Spleen (tissue), 11 donors: ENCODE results near the gene NDUFB7. TPM values are rescaled to one million over a fixed set of nuclear protein-coding genes. Genes with fewer than 3 reads are reported as not detected.

Experiments
- DNase-seq: peaks from one replicate; pipeline ENCODE4 v3.0.0-alpha.2; 2020
- H3K27ac ChIP-seq, 8 donors: fragments of 200-600 bp; sonication (generic) in 7 of 8; 1 replicate in 4 of 8; 2 replicates in 4 of 8; pipeline versions ENCODE4 v1.5.0 to v1.8.0; 2016 to 2021; ENCODE audit warnings: inconsistent platforms in 4 of 8, mild to moderate bottlenecking in 4 of 8, moderate library complexity in 1 of 8
- H3K27me3 ChIP-seq, 7 donors: fragments of 200-600 bp; sonication (generic) in 6 of 7; replicated peaks in 1 of 7; 1 replicate in 4 of 7; 2 replicates in 3 of 7; pipeline versions ENCODE4 v1.5.0 to v1.8.0; 2016 to 2021; ENCODE audit warnings: inconsistent platforms in 3 of 7, mild to moderate bottlenecking in 1 of 7
- H3K36me3 ChIP-seq, 6 donors: fragments of 200-600 bp; sonication (generic) in 5 of 6; 1 replicate in 4 of 6; 2 replicates in 2 of 6; pipeline versions ENCODE4 v1.5.0 to v1.8.0; 2016 to 2021; ENCODE audit warnings: inconsistent platforms in 2 of 6
- H3K4me1 ChIP-seq, 6 donors: fragments of 200-600 bp; sonication (generic) in 5 of 6; 1 replicate in 3 of 6; 2 replicates in 3 of 6; pipeline versions ENCODE4 v1.5.0 to v1.8.0; 2016 to 2021; ENCODE audit warnings: inconsistent platforms in 3 of 6
- H3K4me3 ChIP-seq, 8 donors: fragments of 200-600 bp; sonication (generic) in 7 of 8; 1 replicate in 4 of 8; 2 replicates in 4 of 8; pipeline versions ENCODE4 v1.5.0 to v1.8.0; 2016 to 2021; ENCODE audit warnings: inconsistent platforms in 4 of 8, mild to moderate bottlenecking in 4 of 8, moderate library complexity in 2 of 8
- H3K9me3 ChIP-seq, 8 donors: fragments of 200-600 bp; sonication (generic) in 7 of 8; 1 replicate in 4 of 8; 2 replicates in 4 of 8; pipeline versions ENCODE4 v1.5.0 to v1.8.0; 2016 to 2021; ENCODE audit warnings: inconsistent platforms in 4 of 8
- POLR2A ChIP-seq, 3 donors: fragments of 450-650 bp; IDR thresholded peaks; one replicate each; pipeline ENCODE4 v1.5.1; 2017; ENCODE audit warnings: antibody characterized with exemption in 3 of 3, mild to moderate bottlenecking in 1 of 3
- POLR2AphosphoS5 ChIP-seq, 3 donors: sonication (generic); formaldehyde crosslinking; IDR thresholded peaks; one replicate each; pipeline ENCODE4 v1.5.1; 2017; ENCODE audit warnings: antibody characterized with exemption in 3 of 3
- WGBS, 5 donors: extraction: QIAGEN DNeasy Blood & Tissue Kit in 3 of 5; methylation state at CpG; one replicate each; pipeline versions ENCODE4 v1.1.5 to v1.1.7; 2013 to 2018; 5-methylcytosine and 5-hydroxymethylcytosine counted together
- intact Hi-C: fragments of 100-400 bp; cut with DNase I; formaldehyde crosslinking; loops from one replicate; pipeline ENCODE4 v1.15.0; 2023; ENCODE audit warnings: low total_unique reads
- polyA plus RNA-seq, 3 donors: library from polyadenylated mRNA; stranded (reverse); fragments of 200-250 nt; gene quantifications; one replicate each; pipeline ENCODE4 v1.2.1, GENCODE V29; 2013
- total RNA-seq, 7 donors: library from RNA; depleted of rRNA in 3 of 7; stranded (reverse); fragments of >200 nt in 3 of 7; fragmentation: NEBNext Ultra II Directional in 4 of 7; extraction: Animal tissue kit (Norgen Biotek cat#: 25700) in 4 of 7; gene quantifications; one replicate each; pipeline versions ENCODE4 v1.1.0 to v1.2.1, GENCODE V29; 2016 to 2021
- TF ChIP-seq, protein P1 (sequence below), 11 experiments: fragments of 200-600 bp in 7 of 11; fragments of 450-650 bp in 4 of 11; sonication (generic) in 4 of 11; IDR thresholded peaks in 8 of 11; conservative IDR thresholded peaks in 3 of 11; 1 replicate in 7 of 11; 2 replicates in 4 of 11; pipeline versions ENCODE4 v1.4.0 to v1.8.0; 2016 to 2021; ENCODE audit warnings: antibody characterized with exemption in 11 of 11, inconsistent platforms in 4 of 11, mild to moderate bottlenecking in 1 of 11
- donor health status: healthy with polysubstance abuse.
- donor health status: DM: no; HTN: no; CAD: no; lungs with moderate emphysema.
- donor health status: DM: no; HTN: no; CAD: no.
- donor health status: Bipolar disorder and iron deficiency.
- donor health status: healthy.
- donor health status: DM: no; HTN: no; CAD: no.
- donor health status: DM: yes; HTN: yes; CAD: no.

The NDUFB7 gene
- total and polyA plus RNA-seq, 10 donors, result 77.2 to 374 (median 152) TPM

DNA sequence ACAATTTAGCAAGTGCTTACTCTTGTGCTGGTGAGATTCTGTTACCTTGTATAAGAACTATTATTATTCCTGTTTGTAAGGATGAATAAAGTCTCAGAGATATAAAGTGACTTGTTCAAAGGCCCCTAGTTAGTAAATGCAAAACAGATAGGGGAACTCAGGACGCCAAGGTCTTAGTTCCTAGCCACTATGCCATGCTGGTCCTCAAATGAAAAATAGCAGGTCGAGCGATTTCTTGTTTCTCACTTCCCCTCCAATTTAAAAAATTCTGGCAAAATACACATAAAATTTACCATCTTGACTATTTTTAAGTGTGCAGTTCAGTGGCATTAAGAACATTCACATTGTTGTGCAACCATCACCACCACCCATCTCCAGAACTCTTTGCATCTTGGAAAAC lies 41.4 kb downstream of the NDUFB7 start:
- no peaks in the 10 kb centered on the region for H3K9me3 ChIP-seq
- TF ChIP-seq, protein P1, sequence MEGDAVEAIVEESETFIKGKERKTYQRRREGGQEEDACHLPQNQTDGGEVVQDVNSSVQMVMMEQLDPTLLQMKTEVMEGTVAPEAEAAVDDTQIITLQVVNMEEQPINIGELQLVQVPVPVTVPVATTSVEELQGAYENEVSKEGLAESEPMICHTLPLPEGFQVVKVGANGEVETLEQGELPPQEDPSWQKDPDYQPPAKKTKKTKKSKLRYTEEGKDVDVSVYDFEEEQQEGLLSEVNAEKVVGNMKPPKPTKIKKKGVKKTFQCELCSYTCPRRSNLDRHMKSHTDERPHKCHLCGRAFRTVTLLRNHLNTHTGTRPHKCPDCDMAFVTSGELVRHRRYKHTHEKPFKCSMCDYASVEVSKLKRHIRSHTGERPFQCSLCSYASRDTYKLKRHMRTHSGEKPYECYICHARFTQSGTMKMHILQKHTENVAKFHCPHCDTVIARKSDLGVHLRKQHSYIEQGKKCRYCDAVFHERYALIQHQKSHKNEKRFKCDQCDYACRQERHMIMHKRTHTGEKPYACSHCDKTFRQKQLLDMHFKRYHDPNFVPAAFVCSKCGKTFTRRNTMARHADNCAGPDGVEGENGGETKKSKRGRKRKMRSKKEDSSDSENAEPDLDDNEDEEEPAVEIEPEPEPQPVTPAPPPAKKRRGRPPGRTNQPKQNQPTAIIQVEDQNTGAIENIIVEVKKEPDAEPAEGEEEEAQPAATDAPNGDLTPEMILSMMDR (IDR thresholded peaks at IDR 0.05 in 8 of 11, conservative IDR thresholded peaks at IDR 0.05 in 3 of 11), result no peak
- TF ChIP-seq POLR2AphosphoS5 (IDR thresholded peaks at IDR 0.05) (no peak), POLR2A (IDR thresholded peaks at IDR 0.05) (no peak)
- peaks cover 0 to 11% (median 0%) of the 10 kb centered on the region in 6 donors for H3K36me3 ChIP-seq
- H3K27ac ChIP-seq, result peak overlapping the region; percentile 90 to 97 (median 96)
- 43 to 51% (median 45%) methylated on average over 3 of the region's 3 CpGs for WGBS, 5 donors
- H3K27me3 ChIP-seq, result no peaks in the 10 kb centered on the region
- intact Hi-C loops, result no loop called here
- peaks cover 11 to 59% (median 33%) of the 10 kb centered on the region in 6 donors for H3K4me1 ChIP-seq
- DNase-seq, result no peak
- H3K4me3 ChIP-seq, result peak overlapping the region; percentile 80 to 97 (median 87)

DNA sequence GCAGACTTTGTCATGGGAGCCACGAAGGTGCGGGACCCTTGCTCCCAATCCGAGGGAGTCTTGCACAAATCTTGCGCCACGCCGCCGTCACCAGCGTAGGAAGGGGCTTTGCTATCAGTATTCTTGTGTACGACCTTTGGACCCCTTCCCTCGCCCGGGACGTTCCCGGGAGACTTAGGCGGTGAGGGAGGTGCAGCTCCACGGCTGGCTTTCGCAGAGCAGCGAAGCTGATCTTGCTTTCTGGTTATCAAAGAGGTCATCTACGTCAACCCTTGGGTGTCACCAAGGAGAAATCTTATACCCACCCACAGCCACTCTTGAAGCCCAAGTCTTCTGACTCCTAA lies 41.9 kb downstream of the NDUFB7 start:
- peak overlapping the region; percentile 80 to 97 (median 87) for H3K4me3 ChIP-seq
- no peak for DNase-seq
- no peaks in the 10 kb centered on the region for H3K9me3 ChIP-seq
- TF ChIP-seq POLR2A (IDR thresholded peaks at IDR 0.05), result no peak
- TF ChIP-seq POLR2AphosphoS5 (IDR thresholded peaks at IDR 0.05), result no peak
- TF ChIP-seq, protein P1 (IDR thresholded peaks at IDR 0.05 in 8 of 11, conservative IDR thresholded peaks at IDR 0.05 in 3 of 11), result no peak
- H3K27me3 ChIP-seq, result no peaks in the 10 kb centered on the region
- H3K4me1 ChIP-seq, result peaks cover 11 to 58% (median 33%) of the 10 kb centered on the region in 6 donors
- H3K36me3 ChIP-seq, result peaks cover 0 to 11% (median 0%) of the 10 kb centered on the region in 6 donors
- intact Hi-C loops, result no loop called here
- WGBS, 5 donors, result 0 to 2% (median 0%) methylated on average over 10 to 18 of the region's 18 CpGs
- H3K27ac ChIP-seq, result peak overlapping the region; percentile 90 to 97 (median 96)

DNA sequence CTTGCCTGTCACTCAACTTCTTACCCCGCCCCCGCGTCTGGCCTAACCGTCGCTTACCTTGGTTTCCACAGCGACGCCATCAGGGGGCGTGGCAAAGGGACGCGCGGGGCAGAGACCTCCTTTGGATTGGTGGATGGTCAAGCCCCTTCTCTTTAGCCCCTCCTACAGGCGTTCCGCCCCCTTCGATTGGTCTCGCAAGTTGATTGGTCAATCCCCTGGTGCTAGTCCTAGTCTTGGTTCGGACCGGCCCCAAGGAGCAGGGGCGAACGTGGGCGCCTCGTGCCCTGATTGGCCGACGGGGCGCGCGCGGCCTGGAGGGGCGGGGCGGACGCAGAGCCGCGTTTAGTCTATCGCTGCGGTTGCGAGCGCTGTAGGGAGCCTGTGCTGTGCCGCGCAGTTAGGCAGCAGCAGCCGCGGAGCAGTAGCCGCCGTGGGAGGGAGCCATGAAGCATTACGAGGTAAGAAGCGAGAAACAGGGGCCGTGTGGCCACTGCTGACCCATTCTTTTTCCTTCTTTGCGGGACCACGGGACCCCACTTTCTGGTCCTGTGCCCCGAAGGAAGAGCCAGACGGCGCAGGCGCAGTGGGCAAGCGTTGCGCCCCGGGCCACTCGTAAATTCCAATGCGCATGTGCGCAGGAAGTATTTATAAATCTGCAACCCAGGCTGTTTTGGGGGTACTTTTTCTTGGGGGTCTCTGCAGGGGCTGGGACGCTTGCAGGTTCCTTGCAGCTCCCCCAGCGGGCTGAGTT lies 42.4 kb downstream of the NDUFB7 start, which contains the start of gene TECR:
Gene TECR (plus strand): TSS at position 341 of the 751 bp plus-strand sequence. CDS start 103 bp downstream, at position 444.
- Histone ChIP-seq H3K4me3 (peak within 1 kb of the TSS; percentile 80 to 97 (median 87)), H3K27ac (peak within 1 kb of the TSS; percentile 90 to 97 (median 96)), H3K9me3 (no peaks in the 10 kb centered on the region), H3K27me3 (no peaks in the 10 kb centered on the region), H3K36me3 (peaks cover 0 to 6% (median 0%) of the 10 kb centered on the region in 6 donors), H3K4me1 (peaks cover 11 to 58% (median 33%) of the 10 kb centered on the region in 6 donors)
- intact Hi-C loops, result no loop called here
- DNase-seq, result peak; percentile 100
- 0 to 1% (median 0%) methylated on average over 28 to 59 of the region's 59 CpGs for WGBS, 5 donors
- TF ChIP-seq POLR2AphosphoS5 (IDR thresholded peaks at IDR 0.05) (peak; percentile 99 to 100 (median 100)), POLR2A (IDR thresholded peaks at IDR 0.05) (peak; percentile 37 to 96 (median 80))
- TF ChIP-seq, protein P1 (IDR thresholded peaks at IDR 0.05 in 8 of 11, conservative IDR thresholded peaks at IDR 0.05 in 3 of 11), result peak in 3 of 11 experiments; percentile 7 to 53 (median 24)
